NCI-H2196 treated with DMSO at 0.1 percent for 48 hours (cell line): ENCODE data around the gene CTNNA3.

Experiments
- DNase-seq: peaks from one replicate; lab custom pipeline; 2025; ENCODE audit not compliant: unreplicated experiment; lab: John Stamatoyannopoulos, UW

CTNNA3 gene

GRCh38 chr10:66684581-66684980 is 1011.4 kb downstream of the CTNNA3 start:
- no peak for DNase-seq

GRCh38 chr10:66680886-66681285 is 1015.1 kb downstream of the CTNNA3 start:
- no peak for DNase-seq

- DNase-seq: no peak
Measured at GRCh38 chr10:66678521-66678920, 1017.5 kb downstream of the CTNNA3 start.

- no peak for DNase-seq
Measured at GRCh38 chr10:66673071-66673470, 1022.9 kb downstream of the CTNNA3 start.

- no peak for DNase-seq
Measured at GRCh38 chr10:66671562-66671961, 1024.4 kb downstream of the CTNNA3 start.

- no peak for DNase-seq
Measured at GRCh38 chr10:66671064-66671463, 1024.9 kb downstream of the CTNNA3 start.

GRCh38 chr10:66656499-66656898 is 1039.5 kb downstream of the CTNNA3 start:
- no peak for DNase-seq

- DNase-seq: no peak
Measured at GRCh38 chr10:66654861-66655260, 1041.1 kb downstream of the CTNNA3 start.

- DNase-seq: no peak
Measured at GRCh38 chr10:66651308-66652082, 1044.5 kb downstream of the CTNNA3 start.

- DNase-seq: no peak
Measured at GRCh38 chr10:66649626-66650025, 1046.4 kb downstream of the CTNNA3 start.

- DNase-seq: no peak
Measured at GRCh38 chr10:66642217-66642616, 1053.8 kb downstream of the CTNNA3 start.

GRCh38 chr10:66639371-66639770 is 1056.6 kb downstream of the CTNNA3 start:
- no peak for DNase-seq

- DNase-seq: no peak
Measured at GRCh38 chr10:66637273-66638036, 1058.5 kb downstream of the CTNNA3 start.

- no peak for DNase-seq
Measured at GRCh38 chr10:66629996-66630395, 1066.0 kb downstream of the CTNNA3 start.

- no peak for DNase-seq
Measured at GRCh38 chr10:66627156-66627555, 1068.8 kb downstream of the CTNNA3 start.

- DNase-seq: no peak
Measured at GRCh38 chr10:66625709-66626590, 1070.0 kb downstream of the CTNNA3 start.

- no peak for DNase-seq
Measured at GRCh38 chr10:66622050-66622449, 1073.9 kb downstream of the CTNNA3 start.

- DNase-seq: no peak
Measured at GRCh38 chr10:66604195-66604594, 1091.8 kb downstream of the CTNNA3 start.

- no peak for DNase-seq
Measured at GRCh38 chr10:66591865-66592264, 1104.1 kb downstream of the CTNNA3 start.

- no peak for DNase-seq
Measured at GRCh38 chr10:66587680-66588050, 1108.3 kb downstream of the CTNNA3 start.

- DNase-seq: no peak
Measured at GRCh38 chr10:66586897-66587679, 1108.9 kb downstream of the CTNNA3 start.
